PC-3 (cell line): Measurements from ENCODE around the gene SNED1.

Source experiments
- EZH2 ChIP-seq: fragments of 300-600 bp; sonication (generic); IDR thresholded peaks from one replicate; pipeline ENCODE4 v1.6.1; 2017; ENCODE audit warnings: antibody characterized with exemption, mild to moderate bottlenecking, low read length; ENCODE audit not compliant: unreplicated experiment
- TF ChIP-seq, protein P1 (sequence below): fragments of 300-600 bp; sonication (generic); conservative IDR thresholded peaks from 2 replicates; pipeline ENCODE4 v1.5.1; 2017; ENCODE audit warnings: antibody characterized with exemption, low read depth, mild to moderate bottlenecking, low read length

- TF ChIP-seq, protein P1, sequence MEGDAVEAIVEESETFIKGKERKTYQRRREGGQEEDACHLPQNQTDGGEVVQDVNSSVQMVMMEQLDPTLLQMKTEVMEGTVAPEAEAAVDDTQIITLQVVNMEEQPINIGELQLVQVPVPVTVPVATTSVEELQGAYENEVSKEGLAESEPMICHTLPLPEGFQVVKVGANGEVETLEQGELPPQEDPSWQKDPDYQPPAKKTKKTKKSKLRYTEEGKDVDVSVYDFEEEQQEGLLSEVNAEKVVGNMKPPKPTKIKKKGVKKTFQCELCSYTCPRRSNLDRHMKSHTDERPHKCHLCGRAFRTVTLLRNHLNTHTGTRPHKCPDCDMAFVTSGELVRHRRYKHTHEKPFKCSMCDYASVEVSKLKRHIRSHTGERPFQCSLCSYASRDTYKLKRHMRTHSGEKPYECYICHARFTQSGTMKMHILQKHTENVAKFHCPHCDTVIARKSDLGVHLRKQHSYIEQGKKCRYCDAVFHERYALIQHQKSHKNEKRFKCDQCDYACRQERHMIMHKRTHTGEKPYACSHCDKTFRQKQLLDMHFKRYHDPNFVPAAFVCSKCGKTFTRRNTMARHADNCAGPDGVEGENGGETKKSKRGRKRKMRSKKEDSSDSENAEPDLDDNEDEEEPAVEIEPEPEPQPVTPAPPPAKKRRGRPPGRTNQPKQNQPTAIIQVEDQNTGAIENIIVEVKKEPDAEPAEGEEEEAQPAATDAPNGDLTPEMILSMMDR, result no peak
- TF ChIP-seq EZH2, result no peak
Observed at GRCh38 chr2:240952496-240953246, 45.7 kb upstream of the SNED1 start.
